NOMO-1 treated with dmso at 0.1 percent for 144 hours (cell line): Measurements from ENCODE around the gene AMMECR1.
"Not testable (repeated sequence)": the region's sequence is repeated elsewhere in the genome, so short reads cannot be mapped to it uniquely, and the experiment has no call there.

Source experiments
- DNase-seq: peaks from one replicate; lab custom pipeline; 2025; ENCODE audit not compliant: unreplicated experiment; lab: John Stamatoyannopoulos, UW

Gene AMMECR1

GRCh38 chrX:110258552-110258951, 59.3 kb downstream of the AMMECR1 start:
- no peak for DNase-seq

GRCh38 chrX:110257889-110258288, 60.0 kb downstream of the AMMECR1 start:
- no peak for DNase-seq

DNA sequence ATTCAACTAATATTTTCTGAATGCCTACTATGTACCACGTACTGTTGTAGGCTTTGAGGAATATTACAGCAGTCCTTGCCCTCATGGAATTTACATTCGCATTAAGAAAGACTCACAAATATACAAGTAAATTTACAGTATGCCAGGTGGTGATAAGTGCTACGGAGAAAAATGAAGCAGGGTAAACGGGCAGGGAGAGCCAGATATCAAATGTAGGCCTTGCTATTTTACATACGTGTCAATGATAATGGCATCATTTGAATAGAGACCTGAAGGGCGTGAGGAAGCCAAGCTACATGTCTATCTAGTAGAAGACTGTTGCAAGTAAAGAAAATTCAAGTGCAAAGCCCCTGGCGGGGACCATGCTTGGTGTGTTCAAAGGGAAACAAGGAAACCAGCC, 65.2 kb downstream of the AMMECR1 start:
- no peak for DNase-seq

DNA sequence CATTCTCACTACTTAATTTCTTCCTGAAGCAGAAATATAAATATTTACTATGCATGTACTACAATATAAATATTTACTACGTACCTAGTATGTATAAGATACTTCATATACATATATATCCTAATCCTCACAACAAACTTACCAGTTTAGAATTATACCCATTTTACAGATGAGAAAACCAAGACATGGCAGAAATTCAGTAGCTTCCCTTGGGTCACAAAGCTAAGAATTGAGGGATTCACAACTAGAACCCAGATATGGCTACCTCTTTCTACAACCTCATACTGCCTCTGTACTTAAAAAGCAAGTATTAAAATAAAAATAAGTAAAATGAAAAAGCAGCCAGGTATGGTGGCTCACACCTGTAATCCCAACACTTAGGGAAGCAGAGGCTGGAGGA, 65.9 kb downstream of the AMMECR1 start:
- DNase-seq, result no peak

DNA sequence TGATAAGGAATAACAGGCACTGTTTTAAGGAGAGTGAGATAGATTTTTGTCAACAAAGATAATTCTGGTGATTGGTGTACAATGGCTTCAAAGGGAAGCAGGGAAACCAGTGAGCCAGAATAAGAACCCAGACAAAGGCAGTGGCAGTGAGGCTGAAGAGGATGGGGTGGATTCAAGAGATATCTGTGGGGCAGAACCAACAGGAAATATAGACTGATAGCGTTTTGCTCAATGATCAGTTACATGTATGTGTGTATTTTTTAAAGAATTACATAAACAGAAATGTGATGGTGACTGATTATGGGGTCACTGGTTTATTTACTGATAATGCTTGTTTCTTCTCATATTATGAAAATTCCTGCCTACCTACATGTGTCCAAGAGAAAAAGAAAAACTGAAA, 66.4 kb downstream of the AMMECR1 start:
- DNase-seq, result no peak

DNA sequence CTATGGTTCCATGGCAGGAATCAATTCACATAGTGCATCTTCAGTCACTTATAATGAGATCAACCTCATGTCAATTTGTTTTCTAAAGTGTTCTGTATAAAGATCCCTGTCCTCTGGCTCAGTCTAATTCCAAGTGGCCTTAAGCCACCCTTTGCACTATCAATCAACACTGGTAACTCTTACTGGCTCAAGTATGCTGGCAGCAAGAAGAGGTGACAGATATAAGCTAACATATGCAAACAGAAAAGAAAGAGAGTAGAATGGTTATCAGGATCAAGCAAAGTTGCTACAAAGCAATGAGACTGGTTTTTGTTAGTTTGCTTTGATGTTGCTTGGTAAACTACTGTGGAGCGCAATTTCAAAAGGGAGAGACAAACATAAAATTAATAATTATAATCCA, 67.0 kb downstream of the AMMECR1 start:
- no peak for DNase-seq

- DNase-seq, result no peak
These were observed 69.3 kb downstream of the AMMECR1 start for GRCh38 chrX:110248578-110248977.

- no peak for DNase-seq
These were observed 72.9 kb downstream of the AMMECR1 start for GRCh38 chrX:110245011-110245410.

GRCh38 chrX:110242371-110242770, 75.5 kb downstream of the AMMECR1 start:
- DNase-seq, result no peak

DNA sequence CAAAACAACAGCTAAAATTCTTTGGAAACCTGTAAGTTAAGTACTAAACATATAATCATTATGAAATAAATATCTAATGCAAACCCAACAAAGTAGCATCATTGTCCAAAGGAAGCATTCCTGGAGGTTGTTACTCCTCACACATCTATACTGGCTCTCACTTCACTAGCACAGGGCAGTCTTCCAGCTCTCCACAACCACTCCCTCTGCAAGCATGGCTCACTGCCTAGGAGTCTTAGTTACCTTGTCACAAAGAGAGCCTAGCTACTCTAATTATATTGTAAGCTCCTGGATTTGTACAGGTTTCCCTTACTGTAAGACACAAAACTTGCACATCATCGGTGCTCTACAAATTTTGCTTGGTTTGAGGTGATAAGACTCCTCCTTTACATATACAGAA, 76.1 kb downstream of the AMMECR1 start:
- no peak for DNase-seq

DNA sequence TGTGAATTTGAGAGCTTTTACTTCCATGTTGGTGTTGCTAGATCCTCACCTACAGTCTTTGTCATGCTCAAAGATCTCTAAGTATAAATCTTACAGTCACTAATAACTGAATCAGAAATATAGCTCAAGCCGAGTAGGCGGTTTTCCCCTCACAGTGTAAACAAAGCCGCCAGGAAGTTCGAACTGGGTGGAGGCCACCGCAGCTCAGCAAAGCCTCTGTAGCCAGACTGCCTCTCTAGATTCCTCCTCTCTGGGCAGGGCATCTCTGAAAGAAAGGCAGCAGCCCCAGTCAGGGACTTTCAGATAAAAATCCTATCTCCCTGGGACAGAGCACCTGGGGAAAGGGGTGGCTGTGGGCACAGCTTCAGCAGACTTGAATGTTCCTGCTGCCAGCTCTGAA, 79.6 kb downstream of the AMMECR1 start:
- not testable (repeated sequence) for DNase-seq

DNA sequence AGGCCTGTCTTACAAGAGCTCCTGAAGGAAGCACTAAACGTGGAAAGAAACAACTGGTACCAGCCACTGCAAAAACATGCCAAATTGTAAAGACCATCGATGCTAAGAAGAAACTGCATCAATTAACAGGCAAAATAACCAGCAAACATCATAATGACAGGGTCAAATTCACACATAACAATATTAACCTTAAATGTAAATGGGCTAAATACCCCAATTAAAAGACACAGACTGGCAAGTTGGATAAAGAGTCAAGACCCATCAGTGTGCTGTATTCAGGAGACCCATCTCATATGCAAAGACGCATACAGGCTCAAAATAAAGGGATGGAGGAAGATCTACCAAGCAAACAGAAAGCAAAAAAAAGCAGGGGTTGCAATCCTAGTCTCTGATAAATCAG, 86.4 kb downstream of the AMMECR1 start:
- not testable (repeated sequence) for DNase-seq

DNA sequence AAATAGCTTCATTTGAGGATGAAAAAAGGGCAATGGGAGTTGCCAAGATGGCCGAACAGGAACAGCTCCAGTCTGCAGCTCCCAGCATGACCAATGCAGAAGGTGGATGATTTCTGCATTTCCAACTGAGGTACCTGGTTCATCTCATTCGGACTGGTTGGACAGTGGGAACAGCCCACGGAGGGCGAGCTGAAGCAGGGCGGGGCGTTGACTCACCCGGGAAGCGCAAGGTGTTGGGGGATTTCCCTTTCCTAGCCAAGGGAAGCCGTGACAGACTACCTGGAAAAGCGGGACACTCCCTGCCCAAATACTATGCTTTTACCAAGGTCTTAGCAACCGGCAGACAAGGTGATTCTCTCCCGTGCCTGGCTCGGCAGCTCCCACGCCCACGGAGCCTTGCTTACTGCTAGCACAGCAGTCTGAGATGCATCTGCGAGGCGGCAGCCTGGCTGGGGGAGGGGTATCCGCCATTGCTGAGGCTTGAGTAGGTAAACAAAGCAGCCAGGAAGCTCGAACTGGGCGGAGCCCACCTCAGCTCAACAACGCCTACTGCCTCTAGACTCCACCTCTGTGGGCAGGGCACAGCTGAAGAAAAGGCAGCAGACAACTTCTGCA, 88.3 kb downstream of the AMMECR1 start:
- not testable (repeated sequence) for DNase-seq

GRCh38 chrX:110228453-110228852, 89.4 kb downstream of the AMMECR1 start:
- DNase-seq, result no peak

GRCh38 chrX:110226931-110227330, 91.0 kb downstream of the AMMECR1 start:
- no peak for DNase-seq

GRCh38 chrX:110224926-110225617, 92.8 kb downstream of the AMMECR1 start:
- DNase-seq, result no peak

GRCh38 chrX:110222497-110223257, 95.2 kb downstream of the AMMECR1 start:
- DNase-seq, result no peak

GRCh38 chrX:110219920-110220319, 98.0 kb downstream of the AMMECR1 start:
- no peak for DNase-seq

DNA sequence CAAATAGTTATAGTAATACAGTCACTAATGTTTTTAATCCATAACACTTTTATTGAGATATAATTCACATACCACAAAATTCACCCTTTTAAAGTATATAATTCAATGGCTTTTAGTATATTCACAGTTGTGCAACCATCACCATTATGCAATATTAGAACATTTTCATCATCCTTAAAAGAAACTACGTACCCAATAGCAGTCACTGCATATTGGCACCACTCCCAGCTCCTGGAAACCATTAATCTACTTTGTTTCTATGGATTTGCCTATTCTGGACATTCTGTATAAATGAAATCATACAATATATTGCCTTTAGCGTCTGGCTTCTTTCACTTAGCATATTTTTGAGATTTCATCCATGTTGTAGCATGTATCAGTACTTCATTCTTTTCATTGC, 99.3 kb downstream of the AMMECR1 start:
- no peak for DNase-seq

GRCh38 chrX:110216027-110216426, 101.9 kb downstream of the AMMECR1 start:
- no peak for DNase-seq

GRCh38 chrX:110215411-110215810, 102.5 kb downstream of the AMMECR1 start:
- DNase-seq, result no peak

- no peak for DNase-seq
These were observed 103.2 kb downstream of the AMMECR1 start for GRCh38 chrX:110214684-110215083.
